GM19328 (cell line): ENCODE data around the gene CTU2.

Experiments used
- ATAC-seq: cut with Tn5 transposase; IDR thresholded peaks from one replicate; pipeline ENCODE4 v1.9.1; 2021; ENCODE audit warnings: mild to moderate bottlenecking, moderate library complexity; ENCODE audit not compliant: unreplicated experiment

Gene CTU2

DNA sequence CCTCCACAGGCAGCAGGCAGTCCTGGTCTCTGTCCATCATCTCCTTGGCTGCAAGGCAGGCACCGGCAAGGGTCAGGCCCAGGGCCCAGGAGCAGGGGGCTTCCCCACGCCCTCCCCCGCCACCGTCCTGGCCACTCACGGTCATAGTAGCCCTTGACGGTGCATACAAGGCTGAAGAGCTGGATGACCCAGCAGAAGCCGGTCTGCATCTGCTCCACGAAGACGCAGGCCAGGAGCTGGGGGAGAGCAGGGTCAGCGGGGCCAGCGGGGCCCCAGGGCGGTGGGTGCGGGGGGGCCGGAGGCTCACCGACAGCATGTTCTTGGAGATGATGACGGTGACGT, 20.1 kb downstream of the CTU2 start:
- no peak for ATAC-seq

DNA sequence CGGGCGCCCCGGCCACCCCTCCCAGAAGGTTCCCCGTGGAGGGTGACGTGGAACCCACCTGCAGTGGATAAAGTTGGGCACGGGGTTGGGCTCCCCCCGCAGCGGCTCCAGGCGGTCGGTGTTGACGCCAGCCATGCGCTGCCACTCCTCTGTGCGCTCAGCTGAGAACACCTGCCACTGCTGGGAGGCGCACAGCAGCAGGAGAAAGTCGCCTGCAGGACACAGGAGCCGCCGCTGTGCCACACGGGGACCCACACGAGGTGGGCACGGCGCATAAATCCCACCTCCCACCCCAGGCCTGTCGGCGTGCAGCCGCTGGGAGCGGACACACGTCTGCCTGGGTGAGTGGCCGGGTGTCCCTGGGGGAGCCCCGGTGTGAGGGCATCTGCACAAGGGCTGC, 20.7 kb downstream of the CTU2 start:
- no peak for ATAC-seq

DNA sequence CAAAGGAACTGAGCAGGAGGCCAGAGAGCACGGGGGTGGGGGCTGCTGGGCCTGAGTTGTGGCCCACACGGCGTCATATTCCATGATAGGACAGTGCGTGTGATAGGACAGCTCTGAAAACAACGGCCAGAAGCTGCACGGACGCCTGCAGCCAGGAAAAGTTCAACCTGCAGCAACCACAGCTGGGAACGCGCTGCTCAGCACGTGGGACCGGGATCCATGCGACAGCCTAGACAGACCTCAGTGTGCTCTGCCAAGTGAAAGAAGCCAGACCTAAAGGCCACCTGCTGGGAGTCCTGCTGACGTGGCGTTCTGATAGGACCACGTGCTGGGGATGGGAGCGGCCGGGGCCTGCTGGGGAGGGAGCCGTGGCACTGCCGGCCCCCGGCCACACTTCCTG, 21.6 kb downstream of the CTU2 start:
- ATAC-seq = no peak

DNA sequence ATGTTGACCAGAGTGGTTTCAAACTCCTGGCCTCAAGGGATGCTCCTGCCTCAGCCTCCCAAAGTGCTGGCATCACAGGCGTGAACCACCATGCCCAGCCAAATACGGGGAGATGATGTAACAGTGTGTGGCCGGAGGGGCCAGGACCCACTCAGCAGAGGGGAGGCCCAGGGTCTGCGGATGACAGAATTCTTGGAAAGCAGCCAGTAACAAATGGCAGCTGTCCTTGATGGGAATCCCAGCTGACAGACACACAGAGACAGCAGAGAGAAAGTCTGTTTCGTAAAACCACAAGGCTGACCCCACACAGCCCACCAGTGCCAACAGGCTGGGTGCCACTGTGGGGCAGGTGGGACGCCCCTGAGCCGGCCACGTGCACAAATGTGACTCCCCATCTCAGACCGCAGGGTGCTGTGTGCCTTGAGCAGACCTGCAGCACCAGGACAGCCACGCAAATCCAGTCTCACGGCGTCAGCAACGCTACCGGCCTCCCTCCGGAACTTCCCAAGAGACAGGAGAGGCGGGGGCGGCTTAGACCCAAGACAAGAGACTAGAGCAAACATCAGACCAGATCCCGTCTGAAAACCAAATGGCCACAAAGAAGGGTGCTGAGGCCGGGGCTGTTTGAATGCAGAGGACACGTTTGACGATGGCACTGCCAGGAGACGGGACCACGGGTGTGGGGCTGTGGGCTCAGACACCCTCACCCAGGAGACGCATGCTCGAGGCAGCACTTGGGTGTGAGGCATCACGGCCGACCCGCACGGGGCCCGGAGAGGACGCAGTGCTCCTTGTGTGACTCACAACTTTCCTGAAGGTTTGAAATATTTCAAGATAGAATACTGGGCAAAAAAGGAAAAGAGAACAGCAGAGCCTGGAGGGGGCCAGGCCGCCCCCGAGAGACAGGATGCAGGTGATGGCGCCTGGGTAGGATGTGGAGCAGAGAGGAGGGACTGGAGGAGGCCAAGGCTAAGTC, 24.6 kb downstream of the CTU2 start:
- ATAC-seq = no peak

GRCh38 chr16:88731699-88732098, 25.4 kb downstream of the CTU2 start:
- no peak for ATAC-seq

DNA sequence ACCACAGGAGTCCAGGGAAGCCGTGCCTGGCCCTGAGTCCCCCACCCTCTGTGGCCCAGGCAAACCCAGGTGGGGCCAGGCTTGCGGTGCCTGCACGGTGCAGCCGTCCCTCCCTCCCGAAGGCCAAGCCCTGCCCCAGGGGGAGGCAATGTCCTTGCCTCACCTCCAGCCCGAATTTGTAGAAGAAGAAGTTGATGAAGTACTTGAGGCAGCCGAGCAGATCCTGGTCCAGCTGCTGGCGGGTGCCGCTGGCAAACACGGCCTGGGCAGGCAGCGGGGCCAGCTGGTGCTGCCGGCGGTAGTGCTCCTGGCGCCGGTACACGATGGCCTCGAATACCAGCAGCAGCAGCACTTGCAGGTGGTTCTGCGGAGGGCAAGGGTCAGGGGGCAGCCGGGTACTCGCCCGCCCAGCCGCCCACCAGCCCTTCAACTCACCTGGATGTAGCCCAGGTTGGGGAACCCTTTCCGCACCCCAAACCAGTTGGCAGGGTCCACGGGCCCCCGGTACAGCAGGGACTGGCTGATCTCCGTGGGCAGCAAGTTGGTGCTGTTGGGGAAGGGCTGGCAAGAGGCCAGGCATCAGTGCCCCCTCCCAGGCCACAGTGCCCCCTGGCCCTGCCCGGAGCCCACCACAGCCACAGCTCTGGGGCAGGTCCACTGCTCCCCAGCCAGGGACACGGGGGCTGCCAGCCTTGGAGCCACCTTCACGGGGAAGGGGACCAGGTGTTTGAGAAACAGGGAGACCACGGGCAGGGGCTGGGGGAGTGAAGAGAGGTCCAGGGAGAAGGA, 26.1 kb downstream of the CTU2 start:
- no peak for ATAC-seq

GRCh38 chr16:88732961-88733294, 26.6 kb downstream of the CTU2 start:
- no peak for ATAC-seq

DNA sequence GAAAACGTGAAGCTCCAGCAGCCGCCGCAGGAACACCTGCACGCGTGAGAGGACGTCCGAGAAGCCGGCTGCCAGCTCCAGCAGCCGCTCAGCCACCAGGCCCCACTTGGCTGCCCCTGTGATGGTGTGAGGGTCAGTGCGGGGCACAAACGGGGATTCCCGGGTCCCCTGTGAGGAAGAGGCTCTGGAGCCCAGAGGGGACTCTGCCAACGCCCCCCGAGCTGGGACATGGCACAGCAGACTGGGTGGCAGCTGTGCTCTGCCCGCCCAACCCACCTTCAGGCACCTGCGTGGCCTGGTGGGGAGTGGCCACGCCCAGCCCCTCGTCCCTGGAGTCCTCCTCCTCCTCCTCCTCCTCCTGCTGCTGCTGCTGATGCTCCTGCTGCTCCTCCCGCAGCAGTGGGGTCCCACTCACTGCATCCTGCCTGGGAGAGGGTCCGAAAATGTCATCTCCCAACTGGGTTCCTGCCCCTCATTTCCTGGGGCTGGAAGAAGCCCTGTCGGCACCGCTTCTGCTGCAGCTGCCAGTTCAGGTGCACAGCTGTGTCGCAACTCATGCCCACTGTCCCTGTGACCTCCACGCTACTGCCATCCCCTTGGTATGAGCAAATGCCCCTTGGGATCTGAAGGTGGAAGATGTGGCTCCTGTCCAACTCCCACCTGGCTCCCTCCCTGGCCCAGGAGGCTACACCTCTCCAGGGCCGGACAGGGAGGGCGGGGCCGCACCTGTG, 27.5 kb downstream of the CTU2 start:
- ATAC-seq = no peak

DNA sequence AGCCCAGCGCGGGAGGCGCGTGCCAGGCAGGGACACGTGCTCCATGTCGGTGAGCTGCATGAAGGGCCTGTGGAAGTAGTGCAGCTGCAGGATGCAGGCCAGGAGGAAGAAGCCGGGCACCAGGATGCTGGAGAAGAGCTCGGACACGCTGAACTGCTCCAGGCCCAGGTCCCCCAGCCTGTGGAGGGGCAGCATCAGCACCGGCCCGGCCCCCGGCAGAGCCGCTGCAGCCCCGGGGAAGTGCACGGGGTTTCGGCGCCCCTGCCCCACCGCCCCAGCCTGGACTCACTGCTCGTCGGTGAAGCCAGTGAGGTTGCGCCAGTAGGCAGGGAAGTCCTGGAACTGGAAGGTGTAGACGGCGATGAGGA, 28.0 kb downstream of the CTU2 start:
- no peak for ATAC-seq

DNA sequence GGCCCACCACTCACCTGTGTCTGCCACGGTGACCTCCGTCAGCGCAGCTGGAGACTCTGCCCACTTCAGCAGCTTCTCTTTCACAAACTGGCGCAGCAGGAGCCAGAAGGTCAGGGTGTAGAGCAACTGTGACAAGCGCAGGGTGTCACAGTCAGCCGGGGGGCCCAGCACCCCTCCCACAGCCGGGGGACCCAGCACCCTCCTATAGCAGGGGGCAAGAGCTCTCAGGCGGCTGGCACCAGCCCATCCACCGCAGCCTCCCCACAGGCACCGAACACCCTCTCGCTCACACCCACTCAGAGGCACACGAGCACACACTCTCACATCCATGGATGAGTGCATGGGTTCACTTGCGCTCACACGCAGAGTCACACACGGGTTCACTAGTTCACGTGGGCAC, 28.8 kb downstream of the CTU2 start:
- no peak for ATAC-seq

DNA sequence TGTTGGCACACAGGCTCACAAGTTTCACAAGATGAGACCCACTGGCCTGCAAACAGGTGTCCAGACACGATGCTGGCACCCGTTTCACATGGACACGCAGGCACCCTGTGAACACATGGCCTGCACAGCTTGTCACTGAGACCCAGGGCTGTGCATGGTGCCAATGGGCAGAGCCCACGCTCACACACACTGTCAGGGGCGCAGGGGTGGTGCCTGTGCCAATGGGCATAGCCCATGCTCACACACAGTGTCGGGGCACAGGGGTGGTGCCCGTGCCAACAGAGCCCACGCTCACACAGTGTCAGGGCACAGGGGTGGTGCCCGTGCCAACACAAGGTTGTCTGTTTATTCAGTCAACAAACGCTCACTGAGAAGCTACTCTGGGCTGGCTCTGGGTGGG, 29.3 kb downstream of the CTU2 start:
- ATAC-seq = no peak

GRCh38 chr16:88736088-88736487, 29.8 kb downstream of the CTU2 start:
- no peak for ATAC-seq

GRCh38 chr16:88736496-88736895, 30.2 kb downstream of the CTU2 start:
- ATAC-seq = no peak

DNA sequence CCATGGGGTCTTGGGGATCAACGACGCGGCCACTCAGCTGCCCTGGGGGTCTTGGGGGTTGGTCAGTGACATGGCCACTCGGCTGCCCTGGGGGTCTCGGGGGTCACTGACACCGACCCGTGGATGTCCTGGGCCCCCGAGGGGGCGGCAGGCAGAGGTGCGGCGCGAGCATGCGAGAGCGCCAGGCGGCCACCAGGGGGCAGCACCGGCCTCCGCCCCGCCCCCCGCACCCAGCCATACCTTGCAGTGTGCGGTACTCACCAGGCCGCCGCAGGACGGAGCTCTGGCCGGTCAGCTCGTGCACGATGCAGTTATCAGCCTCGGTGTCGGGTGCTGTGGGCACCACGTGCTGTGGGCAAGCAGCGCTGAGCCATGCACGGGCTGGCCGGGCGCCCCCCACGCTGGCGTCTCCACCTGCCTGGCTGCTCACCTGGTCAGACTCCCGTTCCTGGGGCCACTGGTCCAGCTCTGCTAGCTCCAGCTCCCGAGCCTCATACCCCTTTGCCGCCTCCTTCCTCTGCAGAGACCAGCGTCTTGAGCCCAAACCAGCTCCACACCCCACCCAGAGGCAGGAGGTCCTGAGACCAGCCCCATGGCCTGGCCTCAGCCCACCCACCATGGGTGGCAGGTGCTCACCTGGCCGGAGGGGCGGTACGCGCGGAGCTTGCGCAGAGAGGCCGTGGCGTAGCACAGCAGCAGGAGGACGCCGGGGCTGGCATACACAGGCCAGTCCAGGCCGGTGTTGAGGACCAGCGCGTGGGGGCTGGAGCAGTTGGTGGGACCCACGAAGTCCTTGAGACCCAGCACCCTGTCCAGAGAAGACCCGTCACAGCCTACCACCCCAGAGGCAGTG, 31.2 kb downstream of the CTU2 start:
- ATAC-seq = no peak

DNA sequence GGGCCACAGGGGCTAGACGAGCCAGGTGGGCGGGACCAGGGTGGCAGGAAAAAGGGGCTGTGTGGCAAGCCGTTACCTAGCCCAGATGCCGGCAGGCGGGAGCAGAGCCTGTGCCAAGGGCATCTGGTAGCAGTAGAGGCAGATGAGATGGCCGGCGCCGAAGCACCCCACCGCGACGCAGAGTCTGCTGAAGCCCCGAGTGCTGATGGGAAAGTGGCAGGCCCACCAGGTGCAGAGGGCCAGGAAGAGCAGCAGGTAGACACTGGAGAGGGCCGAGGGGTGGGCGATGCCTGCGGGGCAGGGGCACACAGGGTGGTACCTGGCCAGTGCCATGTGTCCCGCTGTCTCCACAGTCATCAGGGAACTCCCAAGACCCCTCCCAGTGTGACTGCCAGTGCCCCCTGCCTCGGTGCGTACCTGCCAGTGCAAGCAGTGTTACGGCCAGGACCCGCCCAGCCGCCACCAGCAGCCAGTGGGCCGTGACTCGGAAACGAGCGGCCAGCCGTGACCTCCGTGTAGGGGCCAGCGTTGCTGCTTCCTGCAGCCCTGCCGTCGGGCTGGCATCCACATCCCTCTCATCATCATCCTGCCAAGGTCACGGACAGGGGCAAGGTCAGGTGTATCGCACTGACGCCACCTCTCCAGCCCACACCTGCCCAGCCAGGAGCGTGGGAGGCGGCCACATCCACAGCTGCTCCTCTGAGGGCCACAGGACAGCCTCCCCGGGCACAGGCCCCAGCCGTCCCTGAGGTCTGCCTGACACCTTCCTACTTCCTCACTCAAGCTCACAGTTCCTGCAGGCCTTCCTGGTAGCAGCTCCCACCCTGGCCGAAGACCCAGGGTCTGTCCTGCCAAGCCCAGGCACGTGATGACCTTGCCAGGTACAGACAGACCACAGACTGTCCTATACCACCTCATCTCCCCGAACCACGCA, 32.1 kb downstream of the CTU2 start:
- no peak for ATAC-seq

DNA sequence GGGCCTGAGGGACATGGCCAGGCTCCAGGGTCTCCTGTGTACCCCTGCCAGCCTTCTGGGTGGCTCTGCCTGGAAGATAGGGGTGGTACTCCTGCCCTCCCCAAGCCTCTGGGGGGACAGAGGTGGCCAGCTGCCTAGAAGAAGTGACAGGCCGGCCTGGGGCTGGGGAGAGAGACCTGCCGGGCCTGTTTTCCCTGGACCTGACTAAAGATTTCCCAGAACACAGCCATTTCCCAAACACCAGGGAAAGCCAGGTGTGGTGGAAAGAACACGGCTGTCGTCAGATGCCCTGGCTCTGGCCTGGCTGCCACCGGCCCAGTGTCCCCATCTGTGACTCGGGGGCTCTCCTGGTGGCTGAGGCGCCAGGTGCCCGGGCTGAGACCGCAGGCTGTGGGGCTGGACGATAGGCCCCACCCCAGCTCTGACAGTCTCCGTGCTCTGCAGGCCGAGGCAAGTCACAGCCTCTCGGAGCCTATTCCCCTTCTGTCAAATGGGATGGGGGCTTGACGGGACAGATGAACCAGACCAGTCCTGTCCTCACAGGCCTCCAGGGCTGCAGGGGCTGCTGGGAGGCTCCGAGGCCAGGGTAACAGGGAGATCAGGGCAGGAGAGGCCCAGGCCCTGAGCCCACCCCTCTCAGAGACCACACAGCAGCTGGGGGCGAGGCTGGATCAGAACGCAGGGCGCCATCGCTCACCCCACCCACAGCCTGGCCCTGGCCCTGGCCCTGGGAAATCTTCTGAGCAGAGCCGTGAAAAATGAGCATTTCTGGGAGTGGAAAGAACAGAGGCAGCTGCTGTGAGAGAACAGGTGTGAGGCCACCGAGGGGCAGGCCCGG, 33.1 kb downstream of the CTU2 start:
- ATAC-seq = no peak

DNA sequence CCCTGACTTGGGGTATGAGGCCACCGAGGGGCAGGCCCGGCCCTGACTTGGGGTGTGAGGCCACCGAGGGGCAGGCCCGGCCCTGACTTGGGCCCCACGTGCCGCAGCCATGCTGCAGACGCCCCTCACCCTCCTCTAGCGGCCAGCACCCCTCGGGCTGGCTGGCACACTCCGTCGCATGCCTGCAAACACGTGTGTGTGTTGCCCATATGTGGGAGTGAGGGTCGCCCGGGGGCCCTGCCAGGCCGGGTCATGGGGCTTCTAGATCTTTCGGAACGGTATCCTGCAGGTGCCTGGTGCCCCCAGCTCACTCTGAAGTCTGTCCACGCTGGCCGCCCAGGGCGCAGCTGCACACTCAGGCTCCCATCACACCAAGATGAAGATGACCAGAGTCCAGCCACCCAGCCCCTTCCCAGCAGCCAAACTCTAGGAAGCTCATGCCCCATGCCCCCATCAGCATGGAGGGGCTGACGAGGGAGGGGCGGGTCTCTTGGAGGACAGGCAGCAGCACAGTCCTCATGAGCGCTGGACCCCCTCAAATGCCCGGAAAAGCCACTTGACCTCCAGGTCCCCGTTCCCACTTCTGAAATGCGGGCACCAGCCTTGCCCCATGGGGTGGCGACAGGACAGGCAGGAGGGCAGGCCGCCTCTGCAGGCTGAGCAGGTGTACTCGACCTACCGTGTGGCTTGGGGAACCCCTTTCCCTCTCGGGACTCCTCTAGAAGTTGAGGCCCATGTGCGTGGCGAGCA, 33.8 kb downstream of the CTU2 start:
- ATAC-seq = no peak

GRCh38 chr16:88740727-88741055, 34.4 kb downstream of the CTU2 start:
- ATAC-seq = no peak
